ENCODE measurements around the gene LMF2.

- TF ChIP-seq CHD1 (IDR thresholded peaks at IDR 0.05; ENCODE audit: low read depth, low read length) (no peak), CTCF (IDR thresholded peaks at IDR 0.05; ENCODE audit: control extremely low read depth in 1 of 3, insufficient read depth in 1 of 3, low read depth in 1 of 3, low read length in 3 of 3) (no peak), YY1 (IDR thresholded peaks at IDR 0.05; ENCODE audit: low read depth, low read length) (no peak), EZH2 (IDR thresholded peaks at IDR 0.05; ENCODE audit: low read depth, low read length, severe bottlenecking) (no peak), POLR2AphosphoS5 (IDR thresholded peaks at IDR 0.05; ENCODE audit: low read depth, low read length) (no peak), CEBPB (IDR thresholded peaks at IDR 0.05; ENCODE audit: low read depth, low read length) (no peak), BRCA1 (IDR thresholded peaks at IDR 0.05; ENCODE audit: low read depth, low read length) (no peak), USF2 (IDR thresholded peaks at IDR 0.05; ENCODE audit: low read length) (no peak), NRF1 (IDR thresholded peaks at IDR 0.05; ENCODE audit: low read depth, low read length) (no peak), POLR2A (IDR thresholded peaks at IDR 0.05; ENCODE audit: control extremely low read depth in 1 of 2, low read depth in 2 of 2, low read length in 2 of 2) (no peak), ATF3 (IDR thresholded peaks at IDR 0.05; ENCODE audit: insufficient read depth, low read depth, low read length) (no peak), POU5F1 (IDR thresholded peaks at IDR 0.05; ENCODE audit: low read depth, low read length) (no peak), CHD2 (IDR thresholded peaks at IDR 0.05; ENCODE audit: low read length) (no peak), NANOG (IDR thresholded peaks at IDR 0.05; ENCODE audit: insufficient read depth, low read depth, low read length, poor library complexity, severe bottlenecking) (no peak)
Observed at GRCh38 chr22:50459496-50460140, 47.9 kb downstream of the LMF2 start.

Data from H1 (cell line).